Measurements from ENCODE around the gene NRP2. TPM values are rescaled to one million over a fixed set of nuclear protein-coding genes. Genes with fewer than 3 reads are reported as not detected.

Gene NRP2
- total RNA-seq, 2 experiments from 2014 or later, result 2.9 to 3.3 TPM

DNA sequence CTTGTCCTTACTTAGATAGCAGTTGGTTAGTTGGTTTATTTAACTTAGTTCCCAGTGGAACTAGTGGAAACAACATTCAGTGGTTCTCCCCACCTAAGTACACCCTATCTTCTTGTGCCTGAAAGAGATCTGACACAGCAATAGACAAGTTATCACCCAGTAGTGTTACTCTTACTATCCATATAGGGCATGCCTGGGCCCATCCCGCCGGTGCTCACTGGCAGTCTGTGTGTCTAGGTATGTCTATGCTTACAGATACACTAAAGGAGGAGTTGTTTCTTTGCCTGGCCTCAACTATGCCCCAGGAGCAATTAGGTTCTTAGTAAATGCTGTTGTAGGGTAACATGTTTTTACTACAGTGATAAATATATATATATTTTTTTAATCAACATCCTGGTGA, 12.0 kb upstream of the NRP2 start:
- DNase-seq, result no peak
- no peak overlapping the region for H3K27ac Mint-ChIP-seq
- H3K4me3 Mint-ChIP-seq, result no peak overlapping the region
- H3K36me3 Mint-ChIP-seq, result peaks cover 12% of the 10 kb centered on the region
- H3K9me3 Mint-ChIP-seq, result peaks cover 1% of the 10 kb centered on the region
- peaks cover 5% of the 10 kb centered on the region for H3K4me1 Mint-ChIP-seq
- POLR2A ChIA-PET, result no interaction called here
- peaks cover 4% of the 10 kb centered on the region for H3K27me3 Mint-ChIP-seq
- ATAC-seq (ENCODE audit: low read depth), result no peak

DNA sequence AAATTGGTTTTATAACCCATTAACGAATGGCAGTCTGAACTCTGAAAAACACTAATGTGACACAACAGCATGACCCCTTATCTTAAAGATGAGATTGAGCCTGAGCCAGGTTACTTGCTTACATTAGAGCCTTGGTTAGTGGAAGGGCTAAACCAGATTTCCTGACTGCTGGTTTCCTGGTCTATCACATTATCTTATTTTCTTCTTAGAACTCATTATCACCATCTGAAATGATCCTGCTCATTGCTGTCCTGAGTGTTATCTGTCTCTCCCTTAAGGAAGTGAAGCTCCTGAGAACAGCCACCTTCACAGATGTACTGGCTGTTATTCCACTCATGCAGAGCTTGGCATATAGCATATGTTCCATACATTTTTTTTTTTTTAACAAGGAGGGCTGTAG, 9.0 kb upstream of the NRP2 start:
- no peak overlapping the region for H3K27ac Mint-ChIP-seq
- H3K36me3 Mint-ChIP-seq, result peaks cover 12% of the 10 kb centered on the region
- POLR2A ChIA-PET, result no interaction called here
- ATAC-seq (ENCODE audit: low read depth) (no peak), DNase-seq (no peak)
- H3K4me3 Mint-ChIP-seq, result no peak overlapping the region
- peaks cover 4% of the 10 kb centered on the region for H3K27me3 Mint-ChIP-seq
- no peaks in the 10 kb centered on the region for H3K9me3 Mint-ChIP-seq
- H3K4me1 Mint-ChIP-seq, result peaks cover 6% of the 10 kb centered on the region

DNA sequence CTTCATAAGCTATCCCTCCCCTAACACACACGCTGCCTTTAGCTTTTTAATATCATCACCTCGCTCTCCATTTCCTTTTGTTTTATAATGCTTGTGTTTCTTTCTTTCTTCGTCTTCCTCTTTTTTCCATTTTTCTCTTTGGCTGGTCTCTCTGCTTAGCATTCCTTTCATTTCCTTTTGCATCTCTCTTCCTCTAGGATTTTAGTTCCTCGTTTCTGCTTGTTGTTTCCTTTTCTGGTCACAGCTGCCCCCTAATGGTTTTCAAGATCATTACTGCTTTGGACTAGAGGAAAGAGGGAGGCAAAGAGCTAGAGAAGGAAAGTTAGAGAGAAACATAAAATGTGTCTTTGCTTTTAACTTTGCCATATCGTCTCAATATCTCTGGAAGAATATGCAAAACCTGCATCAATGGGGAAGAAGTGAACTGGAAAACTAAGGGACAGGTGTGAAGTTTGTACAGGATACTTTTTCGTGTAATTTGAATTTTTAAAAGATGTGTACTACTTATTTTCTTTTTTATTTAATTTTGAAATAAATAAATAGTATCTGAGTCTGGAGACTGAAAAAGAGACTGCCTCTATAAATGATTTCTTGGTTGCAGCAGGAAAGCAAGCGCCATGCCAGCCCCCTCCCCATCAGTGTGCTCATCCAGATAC, 6.3 kb upstream of the NRP2 start:
- Mint-ChIP-seq H3K9me3 (no peaks in the 10 kb centered on the region), H3K36me3 (peaks cover 5% of the 10 kb centered on the region), H3K27ac (no peak overlapping the region), H3K4me1 (peaks cover 12% of the 10 kb centered on the region), H3K4me3 (no peak overlapping the region), H3K27me3 (peaks cover 13% of the 10 kb centered on the region)
- DNase-seq, result no peak
- ATAC-seq (ENCODE audit: low read depth), result no peak
- POLR2A ChIA-PET, result no interaction called here

DNA sequence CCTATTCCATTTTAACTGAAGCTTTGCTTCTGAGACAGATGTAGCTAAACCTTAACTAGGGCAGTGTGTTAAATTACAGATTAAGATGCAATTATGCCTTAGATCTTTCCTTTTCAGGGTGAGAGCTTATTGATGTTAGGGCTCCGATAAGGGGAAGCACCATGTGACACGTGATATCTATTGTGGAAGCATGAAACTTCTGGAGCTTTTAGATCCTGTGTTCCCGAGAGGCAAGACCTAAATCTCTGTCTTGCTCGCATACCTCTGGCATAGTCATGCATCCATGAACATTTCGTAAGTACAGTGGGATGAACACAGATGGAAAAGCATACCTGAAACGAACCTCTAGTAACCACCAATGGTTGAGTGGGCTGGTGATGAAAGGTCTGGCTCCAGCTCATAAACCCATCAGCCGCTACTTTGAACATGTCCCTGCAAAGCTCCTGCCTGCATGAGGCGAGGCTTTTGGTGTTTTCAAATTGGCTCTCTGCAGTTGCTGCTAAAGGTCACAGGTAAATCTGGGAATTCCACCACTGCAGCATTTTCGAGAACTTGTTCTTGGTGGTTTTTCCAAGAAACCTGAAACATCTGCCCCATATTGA, 3.7 kb upstream of the NRP2 start:
- Mint-ChIP-seq H3K9me3 (no peaks in the 10 kb centered on the region), H3K27ac (no peak overlapping the region), H3K4me1 (peaks cover 20% of the 10 kb centered on the region), H3K4me3 (no peak overlapping the region), H3K27me3 (peaks cover 30% of the 10 kb centered on the region), H3K36me3 (no peaks in the 10 kb centered on the region)
- DNase-seq (no peak), ATAC-seq (ENCODE audit: low read depth) (no peak)
- POLR2A ChIA-PET, result no interaction called here

DNA sequence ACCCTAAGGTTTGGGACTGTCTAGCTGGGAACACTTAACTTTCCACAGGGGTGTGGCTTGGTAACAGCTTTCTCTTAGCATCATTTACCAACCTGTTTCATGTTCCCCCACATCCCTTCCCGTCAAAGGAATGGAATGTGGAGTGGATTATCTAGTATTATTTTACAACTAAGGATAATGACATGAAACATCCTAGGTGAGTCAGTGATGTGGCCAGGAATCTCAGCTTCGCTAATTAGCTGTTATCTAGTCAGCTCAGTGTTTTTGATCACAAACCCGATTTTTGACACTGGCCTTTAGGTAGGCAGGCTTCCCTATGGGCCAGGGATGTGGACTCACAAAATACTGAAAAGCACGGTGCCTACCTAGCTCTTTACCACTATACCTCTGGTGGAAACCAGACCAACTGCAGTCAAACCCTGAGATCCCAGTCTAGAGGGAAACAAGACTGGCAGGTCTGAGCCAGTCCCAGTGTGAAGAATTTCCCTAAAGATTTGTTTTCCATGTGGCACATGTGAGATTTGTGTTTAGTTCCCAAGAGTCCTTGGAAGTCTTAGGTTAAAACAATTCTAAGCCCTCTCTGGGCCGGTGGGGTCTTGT, 2.8 kb upstream of the NRP2 start:
- POLR2A ChIA-PET, result no interaction called here
- H3K27ac Mint-ChIP-seq, result no peak overlapping the region
- H3K4me3 Mint-ChIP-seq, result no peak overlapping the region
- ATAC-seq (ENCODE audit: low read depth) (no peak), DNase-seq (no peak)
- no peaks in the 10 kb centered on the region for H3K9me3 Mint-ChIP-seq
- no peaks in the 10 kb centered on the region for H3K36me3 Mint-ChIP-seq
- H3K4me1 Mint-ChIP-seq, result peaks cover 23% of the 10 kb centered on the region
- peaks cover 38% of the 10 kb centered on the region for H3K27me3 Mint-ChIP-seq

DNA sequence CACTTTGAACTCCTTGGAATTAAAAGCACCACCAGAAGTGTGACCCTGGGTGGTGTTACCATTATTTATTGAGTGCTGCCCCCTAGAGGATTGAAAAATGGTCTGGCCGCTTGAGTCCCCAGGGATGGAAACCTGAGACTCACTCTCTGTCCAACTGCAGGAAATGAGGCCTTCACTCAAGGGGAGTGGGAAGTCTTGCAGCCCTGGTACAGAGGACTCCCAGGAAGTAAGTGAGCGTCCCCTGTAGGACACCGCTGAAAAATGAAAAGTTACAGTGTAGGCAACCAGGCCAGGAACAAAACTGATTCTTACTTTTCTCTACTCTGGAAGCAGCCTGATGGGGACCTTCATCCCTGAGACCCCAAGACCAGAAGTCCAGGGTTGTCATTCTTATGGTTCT, 2.2 kb upstream of the NRP2 start:
- Mint-ChIP-seq H3K27me3 (peaks cover 44% of the 10 kb centered on the region), H3K36me3 (no peaks in the 10 kb centered on the region), H3K9me3 (no peaks in the 10 kb centered on the region), H3K27ac (no peak overlapping the region), H3K4me3 (no peak overlapping the region), H3K4me1 (peaks cover 26% of the 10 kb centered on the region)
- peak; percentile 34 for ATAC-seq (ENCODE audit: low read depth)
- peak; percentile 39 for DNase-seq
- POLR2A ChIA-PET, result no interaction called here

DNA sequence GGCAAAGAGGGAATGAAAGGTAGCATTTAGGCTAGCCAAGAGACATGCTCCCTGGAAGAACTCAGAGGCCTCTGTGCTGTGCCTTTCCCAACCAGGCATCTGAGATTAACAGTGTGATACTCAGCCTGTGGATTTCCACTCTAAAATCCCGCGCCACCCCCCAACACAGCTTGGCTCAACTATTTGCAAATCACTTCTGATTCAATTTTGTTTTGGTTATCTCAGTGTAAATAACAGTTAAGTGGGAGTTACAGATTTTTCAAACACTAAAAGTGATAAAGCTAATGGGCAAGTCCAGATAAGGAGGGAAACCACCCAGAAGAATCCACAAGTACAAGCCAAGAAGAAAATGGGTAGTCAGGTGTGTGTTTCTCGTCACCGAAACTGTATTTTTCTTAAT, 1.4 kb upstream of the NRP2 start:
- ATAC-seq (ENCODE audit: low read depth) (no peak), DNase-seq (no peak)
- POLR2A ChIA-PET, result no interaction called here
- Mint-ChIP-seq H3K27ac (no peak overlapping the region), H3K27me3 (peaks cover 51% of the 10 kb centered on the region), H3K4me1 (peaks cover 28% of the 10 kb centered on the region), H3K4me3 (no peak overlapping the region), H3K36me3 (no peaks in the 10 kb centered on the region), H3K9me3 (no peaks in the 10 kb centered on the region)

DNA sequence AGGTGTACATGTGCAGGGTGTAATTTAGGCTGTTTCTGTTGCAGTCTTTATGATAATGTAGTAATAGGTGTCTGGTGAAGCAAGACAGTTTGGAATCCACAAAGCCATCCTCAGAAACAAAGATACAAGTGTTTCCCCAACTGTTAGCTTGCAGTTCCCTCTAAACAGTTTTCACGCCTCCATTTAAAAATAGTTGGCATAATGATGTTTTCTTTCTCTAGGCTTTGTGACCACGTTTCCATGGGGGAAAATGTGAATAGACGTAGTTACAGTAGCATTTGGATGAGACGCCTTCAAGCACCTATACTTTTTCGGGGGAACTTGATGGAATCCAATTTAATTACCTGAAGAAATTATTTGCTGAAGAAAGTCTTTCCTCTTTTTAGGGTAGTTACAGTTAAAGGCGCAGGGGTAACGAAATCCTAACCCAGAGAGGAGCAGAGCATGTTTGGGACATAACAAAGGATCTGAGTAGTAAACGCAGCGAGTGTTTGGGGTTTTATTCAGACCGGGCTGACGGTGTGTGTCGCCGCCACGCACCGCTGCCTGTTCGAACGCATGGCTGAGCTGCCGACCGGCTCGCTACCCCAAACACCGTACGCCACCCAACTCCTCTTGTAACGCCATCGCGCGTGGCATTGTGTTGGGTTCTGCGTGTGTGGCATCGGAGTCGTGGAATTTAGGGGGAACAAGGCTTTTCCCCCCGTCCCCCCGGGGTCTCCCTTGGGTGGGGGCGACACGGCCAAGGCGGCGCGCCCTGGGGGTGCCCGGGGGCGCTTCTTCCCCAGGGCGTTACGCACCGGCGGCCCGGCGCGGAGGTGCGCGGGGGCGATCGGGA, 681 bp upstream of the NRP2 start:
- peak; percentile 44 for DNase-seq
- Mint-ChIP-seq H3K36me3 (no peaks in the 10 kb centered on the region), H3K4me3 (peak overlapping the region; percentile 70), H3K4me1 (peaks cover 32% of the 10 kb centered on the region), H3K27ac (no peak overlapping the region), H3K27me3 (peaks cover 58% of the 10 kb centered on the region), H3K9me3 (no peaks in the 10 kb centered on the region)
- no peak for ATAC-seq (ENCODE audit: low read depth)
- POLR2A ChIA-PET, result interaction anchor here (1.0 to 1.2 kb wide), 2 partner anchors 21 to 69 kb away, joined by 3 to 4 read pairs; no protein-coding TSS in a partner anchor

DNA sequence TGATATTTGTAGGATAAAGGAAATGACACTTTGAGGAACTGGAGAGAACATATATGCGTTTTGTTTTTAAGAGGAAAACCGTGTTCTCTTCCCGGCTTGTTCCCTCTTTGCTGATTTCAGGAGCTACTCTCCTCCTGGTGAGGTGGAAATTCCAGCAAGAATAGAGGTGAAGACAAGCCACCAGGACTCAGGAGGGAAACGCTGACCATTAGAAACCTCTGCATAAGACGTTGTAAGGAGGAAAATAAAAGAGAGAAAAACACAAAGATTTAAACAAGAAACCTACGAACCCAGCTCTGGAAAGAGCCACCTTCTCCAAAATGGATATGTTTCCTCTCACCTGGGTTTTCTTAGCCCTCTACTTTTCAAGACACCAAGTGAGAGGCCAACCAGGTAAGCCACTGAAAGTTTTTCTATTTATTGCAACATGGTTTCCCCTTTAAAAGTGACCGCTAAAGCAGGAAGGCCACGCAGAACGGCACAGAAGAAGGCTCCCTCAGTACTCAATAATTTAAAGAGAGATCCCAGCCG, 735 bp downstream of the NRP2 start:
- H3K9me3 Mint-ChIP-seq, result no peaks in the 10 kb centered on the region
- H3K27ac Mint-ChIP-seq, result no peak overlapping the region
- ATAC-seq (ENCODE audit: low read depth) (no peak), DNase-seq (no peak)
- peak overlapping the region; percentile 88 for H3K4me3 Mint-ChIP-seq
- H3K4me1 Mint-ChIP-seq, result peaks cover 32% of the 10 kb centered on the region
- H3K36me3 Mint-ChIP-seq, result no peaks in the 10 kb centered on the region
- peaks cover 70% of the 10 kb centered on the region for H3K27me3 Mint-ChIP-seq
- POLR2A ChIA-PET, result interaction anchor here (0.6 to 1.2 kb wide), 3 partner anchors 22 to 1616 kb away, joined by 3 to 4 read pairs (median 3); no protein-coding TSS in a partner anchor

DNA sequence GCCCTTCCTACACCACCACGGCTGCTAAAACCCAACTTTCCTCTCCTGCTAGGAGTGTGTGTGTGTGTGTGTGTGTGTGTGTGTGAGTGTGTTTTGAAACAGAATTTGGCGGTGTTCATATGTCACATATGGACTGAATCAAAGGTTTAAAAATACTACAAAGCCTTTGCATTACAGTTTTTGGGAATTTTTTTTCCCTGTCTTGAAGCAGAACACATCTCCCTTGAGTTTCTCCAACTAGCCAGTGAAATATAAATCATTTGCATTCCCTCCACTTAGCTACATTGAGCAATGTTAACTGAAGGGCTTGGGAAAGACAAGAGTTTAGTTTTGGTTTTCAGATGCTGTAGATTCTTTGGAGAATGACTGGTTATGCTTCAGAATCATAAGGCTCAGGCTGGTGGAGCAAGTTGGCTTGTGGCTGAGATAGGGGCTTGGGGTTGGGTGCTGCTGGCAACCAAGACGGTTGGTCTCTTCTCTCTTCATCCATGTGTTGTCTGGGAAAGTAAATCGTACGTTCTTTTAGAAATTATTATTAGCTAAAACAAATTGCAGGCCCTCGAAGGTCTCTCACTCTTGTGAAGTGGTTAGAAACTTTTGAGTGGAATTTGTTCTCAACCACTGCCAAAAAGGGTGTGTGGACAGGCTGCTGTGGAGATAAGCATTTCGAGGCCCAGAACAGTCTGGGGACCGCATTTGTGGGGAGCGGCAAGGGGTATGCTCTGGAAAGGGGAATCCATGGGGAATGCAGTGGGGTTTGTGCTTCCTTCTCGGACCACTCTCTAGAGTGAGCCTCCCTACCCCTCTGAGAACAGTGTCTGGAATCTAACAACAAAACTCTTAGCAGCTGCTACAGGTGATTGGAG, 1.4 kb downstream of the NRP2 start:
- Mint-ChIP-seq H3K4me1 (peaks cover 30% of the 10 kb centered on the region), H3K27ac (no peak overlapping the region), H3K36me3 (no peaks in the 10 kb centered on the region), H3K4me3 (peak overlapping the region; percentile 88), H3K27me3 (peaks cover 76% of the 10 kb centered on the region), H3K9me3 (no peaks in the 10 kb centered on the region)
- DNase-seq (no peak), ATAC-seq (ENCODE audit: low read depth) (no peak)
- POLR2A ChIA-PET, result interaction anchor here (0.6 kb wide), 1 partner anchor 1616 kb away, joined by 3 read pairs; no protein-coding TSS in a partner anchor

DNA sequence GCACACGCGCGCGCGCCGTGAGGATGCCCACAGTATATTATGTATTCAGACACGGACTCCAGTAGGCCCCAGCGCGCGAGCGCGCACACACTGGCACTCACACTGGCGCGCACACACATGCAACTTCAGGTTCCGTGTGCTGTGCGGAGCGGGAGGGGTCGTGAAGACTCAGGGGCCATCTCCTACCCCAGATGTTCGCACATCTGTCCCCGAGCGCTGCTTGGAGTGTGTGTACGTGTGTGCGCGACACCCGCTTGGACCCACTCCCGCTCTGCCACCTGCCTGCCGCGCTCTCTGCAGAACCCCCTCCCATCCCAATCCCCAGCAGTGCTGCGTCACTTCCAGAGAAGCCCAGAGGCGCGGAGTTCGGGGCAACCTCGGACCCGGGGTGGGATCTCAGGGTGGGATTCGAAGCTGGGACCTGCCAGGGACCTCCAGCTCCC, 2.6 kb downstream of the NRP2 start:
- POLR2A ChIA-PET, result no interaction called here
- H3K4me1 Mint-ChIP-seq, result peaks cover 27% of the 10 kb centered on the region
- no peaks in the 10 kb centered on the region for H3K9me3 Mint-ChIP-seq
- no peak overlapping the region for H3K27ac Mint-ChIP-seq
- H3K4me3 Mint-ChIP-seq, result peak overlapping the region; percentile 84
- ATAC-seq (ENCODE audit: low read depth) (no peak), DNase-seq (peak; percentile 39)
- peaks cover 80% of the 10 kb centered on the region for H3K27me3 Mint-ChIP-seq
- no peaks in the 10 kb centered on the region for H3K36me3 Mint-ChIP-seq

DNA sequence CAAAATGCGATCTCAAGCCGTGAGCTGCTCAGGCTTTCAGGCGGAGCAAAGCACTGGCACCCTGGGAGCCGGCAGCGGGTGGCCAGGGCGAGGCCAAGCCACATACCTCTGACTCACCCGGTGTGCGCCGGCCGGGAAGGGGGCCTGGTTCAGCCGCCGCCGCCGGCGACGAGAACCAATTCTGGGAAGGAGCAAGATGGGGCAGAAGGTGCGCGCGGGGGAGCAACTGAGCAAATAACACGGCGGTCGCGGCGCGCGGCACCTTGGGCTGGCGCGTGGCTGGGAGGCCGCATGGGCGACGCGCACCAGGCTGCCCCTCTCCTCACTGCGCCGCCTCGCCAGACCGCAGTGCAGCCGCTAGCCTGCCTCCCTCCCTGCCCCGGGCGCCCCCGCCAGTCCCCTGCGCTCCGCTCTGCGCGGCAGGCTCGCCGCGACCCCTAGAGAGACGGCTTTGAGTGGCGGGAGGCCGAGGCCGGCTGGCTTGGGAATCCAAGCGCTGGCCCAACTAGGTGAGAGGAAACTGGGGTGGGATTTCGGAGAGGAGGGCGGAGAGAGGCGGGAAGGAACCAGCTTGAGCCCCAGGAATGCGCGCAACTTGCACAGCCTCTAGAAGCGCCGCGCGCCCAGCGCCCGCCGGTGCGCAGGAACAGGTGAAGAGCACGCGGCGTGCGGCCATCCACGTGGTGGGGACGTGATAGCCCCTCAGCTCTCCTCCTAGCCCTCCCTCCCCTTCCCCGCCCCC, 3.2 kb downstream of the NRP2 start:
- POLR2A ChIA-PET, result no interaction called here
- no peaks in the 10 kb centered on the region for H3K9me3 Mint-ChIP-seq
- peak overlapping the region; percentile 84 for H3K4me3 Mint-ChIP-seq
- H3K36me3 Mint-ChIP-seq, result no peaks in the 10 kb centered on the region
- no peak overlapping the region for H3K27ac Mint-ChIP-seq
- peaks cover 24% of the 10 kb centered on the region for H3K4me1 Mint-ChIP-seq
- peak; percentile 5 for ATAC-seq (ENCODE audit: low read depth)
- peaks cover 78% of the 10 kb centered on the region for H3K27me3 Mint-ChIP-seq
- DNase-seq, result peak; percentile 42

Measured in activated naive CD8-positive, alpha-beta T cell treated with anti-CD3 and anti-CD28 coated beads, Interleukin-2, amount 10 ng/mL, durations not matched to agents 7 days and 5 days (primary cell).